Astrocyte (in vitro differentiated cells and primary cell): Measurements from ENCODE around the gene MAP6. TPM values are rescaled to one million over a fixed set of nuclear protein-coding genes. Genes with fewer than 3 reads are reported as not detected.

Source experiments
- DNase-seq: peaks from one replicate; pipeline ENCODE4 v3.0.0-alpha.2; 2010; ENCODE audit warnings: low read depth
- FAIRE-seq: peaks from 2 replicates; lab custom pipeline; 2011; peaks lifted over from hg19 to GRCh38; lab: Jason Lieb, UNC
- H2AFZ ChIP-seq: 2 replicates; pipeline ENCODE4 v1.6.0; 2012; ENCODE audit warnings: low read depth, low read length, inconsistent platforms
- H3K27ac ChIP-seq: 2 replicates; pipeline ENCODE4 v1.5.1; 2011; ENCODE audit warnings: low read depth, low read length, inconsistent platforms
- H3K27me3 ChIP-seq: 2 replicates; pipeline ENCODE4 v1.6.0; 2011; ENCODE audit warnings: low read length, inconsistent platforms; ENCODE audit not compliant: insufficient read depth
- H3K36me3 ChIP-seq: 2 replicates; pipeline ENCODE4 v1.5.1; 2011; ENCODE audit warnings: low read length, inconsistent platforms; ENCODE audit not compliant: insufficient read depth
- H3K4me1 ChIP-seq: 2 replicates; pipeline ENCODE4 v1.5.1; 2011; ENCODE audit warnings: low read length, inconsistent platforms; ENCODE audit not compliant: insufficient read depth
- H3K4me2 ChIP-seq: 2 replicates; pipeline ENCODE4 v1.6.0; 2012; ENCODE audit warnings: low read length, inconsistent platforms
- H3K4me3 ChIP-seq: 2 replicates; pipeline ENCODE4 v1.5.1; 2011; ENCODE audit warnings: low read depth, mild to moderate bottlenecking, low read length, inconsistent platforms; ENCODE audit not compliant: insufficient read depth
- H3K79me2 ChIP-seq: 2 replicates; pipeline ENCODE4 v1.6.0; 2012; ENCODE audit warnings: mild to moderate bottlenecking, low read length, inconsistent platforms; ENCODE audit not compliant: insufficient read depth
- H3K9ac ChIP-seq: 2 replicates; pipeline ENCODE4 v1.6.0; 2012; ENCODE audit warnings: mild to moderate bottlenecking, low read length, inconsistent platforms
- H3K9me3 ChIP-seq: 2 replicates; pipeline ENCODE4 v1.5.1; 2012; ENCODE audit warnings: low read depth, mild to moderate bottlenecking, low read length, inconsistent platforms; ENCODE audit not compliant: insufficient read depth
- H4K20me1 ChIP-seq: 2 replicates; pipeline ENCODE4 v1.6.0; 2012; ENCODE audit warnings: low read length, inconsistent platforms; ENCODE audit not compliant: insufficient read depth
- H3K27ac Mint-ChIP-seq: one replicate; pipeline ENCODE4 v1.8.0; 2021; ENCODE audit warnings: mild to moderate bottlenecking, mixed read lengths; ENCODE audit not compliant: unreplicated experiment
- H3K27me3 Mint-ChIP-seq: one replicate; pipeline ENCODE4 v1.8.0; 2021; ENCODE audit warnings: low read depth, mixed read lengths; ENCODE audit not compliant: unreplicated experiment
- H3K36me3 Mint-ChIP-seq: one replicate; pipeline ENCODE4 v1.8.0; 2021; ENCODE audit warnings: low read depth, mixed read lengths; ENCODE audit not compliant: unreplicated experiment
- H3K4me1 Mint-ChIP-seq: one replicate; pipeline ENCODE4 v1.8.0; 2021; ENCODE audit warnings: low read depth, mixed read lengths; ENCODE audit not compliant: unreplicated experiment
- H3K4me3 Mint-ChIP-seq: one replicate; pipeline ENCODE4 v1.8.0; 2021; ENCODE audit warnings: mild to moderate bottlenecking, moderate library complexity, mixed read lengths; ENCODE audit not compliant: unreplicated experiment
- H3K9me3 Mint-ChIP-seq: one replicate; pipeline ENCODE4 v1.8.0; 2021; ENCODE audit warnings: mild to moderate bottlenecking, mixed read lengths; ENCODE audit not compliant: unreplicated experiment
- CTCF ChIP-seq: IDR thresholded peaks from 2 replicates; pipeline ENCODE4 v1.5.1; 2011; ENCODE audit warnings: low read depth, mild to moderate bottlenecking, inconsistent platforms, low read length, moderate library complexity; ENCODE audit not compliant: insufficient read depth
- EZH2 ChIP-seq: IDR thresholded peaks from 2 replicates; pipeline ENCODE4 v1.6.1; 2012; ENCODE audit warnings: mild to moderate bottlenecking, low read length, inconsistent platforms; ENCODE audit not compliant: insufficient read depth
- total RNA-seq: library from RNA; stranded (reverse); gene quantifications from 2 replicates; pipeline ENCODE4 v1.2.1, GENCODE V29; 2021

The MAP6 gene
- total RNA-seq, 1 donor from 2014 or later = 3.9 TPM

GRCh38 chr11:75574698-75575602 lies 93.9 kb downstream of the MAP6 start:
- Mint-ChIP-seq H3K9me3 (no peaks in the 10 kb centered on the region), H3K36me3 (peaks cover 23% of the 10 kb centered on the region), H3K4me3 (no peak overlapping the region), H3K27ac (no peak overlapping the region), H3K4me1 (peaks cover 16% of the 10 kb centered on the region), H3K27me3 (no peaks in the 10 kb centered on the region)
- no peak for FAIRE-seq
- H4K20me1 ChIP-seq = peaks cover 64% of the 10 kb centered on the region
- H3K36me3 ChIP-seq = peaks cover 43% of the 10 kb centered on the region
- no peak overlapping the region for H3K4me2 ChIP-seq
- H3K4me1 ChIP-seq = peaks cover 4% of the 10 kb centered on the region
- no peaks in the 10 kb centered on the region for H3K9me3 ChIP-seq
- no peak overlapping the region for H3K27ac ChIP-seq
- peaks cover 21% of the 10 kb centered on the region for H3K79me2 ChIP-seq
- H2AFZ ChIP-seq = no peak overlapping the region
- H3K9ac ChIP-seq = no peak overlapping the region
- no peak for DNase-seq
- TF ChIP-seq CTCF = no peak
- TF ChIP-seq EZH2 = no peak
- no peaks in the 10 kb centered on the region for H3K27me3 ChIP-seq
- no peak overlapping the region for H3K4me3 ChIP-seq

- Histone ChIP-seq H2AFZ (no peak overlapping the region), H4K20me1 (peaks cover 85% of the 10 kb centered on the region), H3K4me2 (no peak overlapping the region), H3K27ac (no peak overlapping the region), H3K27me3 (no peaks in the 10 kb centered on the region), H3K79me2 (peaks cover 40% of the 10 kb centered on the region), H3K4me3 (no peak overlapping the region), H3K9ac (no peak overlapping the region), H3K4me1 (peaks cover 4% of the 10 kb centered on the region), H3K9me3 (no peaks in the 10 kb centered on the region), H3K36me3 (peaks cover 58% of the 10 kb centered on the region)
- Mint-ChIP-seq H3K36me3 (peaks cover 26% of the 10 kb centered on the region), H3K4me3 (no peak overlapping the region), H3K27me3 (no peaks in the 10 kb centered on the region), H3K9me3 (no peaks in the 10 kb centered on the region), H3K27ac (peak overlapping the region; percentile 47), H3K4me1 (peaks cover 25% of the 10 kb centered on the region)
- DNase-seq (no peak), FAIRE-seq (no peak)
- no peak for TF ChIP-seq EZH2
- no peak for TF ChIP-seq CTCF
Measured at GRCh38 chr11:75572744-75573143, 96.1 kb downstream of the MAP6 start.

GRCh38 chr11:75571625-75572024 lies 97.2 kb downstream of the MAP6 start:
- no peak overlapping the region for H2AFZ ChIP-seq
- Mint-ChIP-seq H3K27ac (no peak overlapping the region), H3K9me3 (no peaks in the 10 kb centered on the region), H3K27me3 (no peaks in the 10 kb centered on the region), H3K4me1 (peaks cover 29% of the 10 kb centered on the region), H3K36me3 (peaks cover 26% of the 10 kb centered on the region), H3K4me3 (no peak overlapping the region)
- peaks cover 68% of the 10 kb centered on the region for H3K36me3 ChIP-seq
- H3K4me3 ChIP-seq = no peak overlapping the region
- H3K9me3 ChIP-seq = no peaks in the 10 kb centered on the region
- peaks cover 10% of the 10 kb centered on the region for H3K4me1 ChIP-seq
- H4K20me1 ChIP-seq = peaks cover 96% of the 10 kb centered on the region
- peaks cover 51% of the 10 kb centered on the region for H3K79me2 ChIP-seq
- no peak for DNase-seq
- TF ChIP-seq CTCF (no peak), EZH2 (no peak)
- no peak overlapping the region for H3K4me2 ChIP-seq
- FAIRE-seq = no peak
- no peak overlapping the region for H3K27ac ChIP-seq
- no peak overlapping the region for H3K9ac ChIP-seq
- H3K27me3 ChIP-seq = no peaks in the 10 kb centered on the region
